GM12875 (cell line): ENCODE results near the gene ARMH1.

Experiments used
- H3K4me3 ChIP-seq: one replicate; pipeline ENCODE4 v1.5.1; 2011; ENCODE audit warnings: low read depth, low read length, control low read depth
- TF ChIP-seq, protein P1 (sequence below): IDR thresholded peaks from 2 replicates; pipeline ENCODE4 v1.5.1; 2011; ENCODE audit warnings: low read depth, mild to moderate bottlenecking, control low read depth, inconsistent platforms, low read length, moderate library complexity, borderline replicate concordance; ENCODE audit not compliant: insufficient read depth

Gene ARMH1

DNA sequence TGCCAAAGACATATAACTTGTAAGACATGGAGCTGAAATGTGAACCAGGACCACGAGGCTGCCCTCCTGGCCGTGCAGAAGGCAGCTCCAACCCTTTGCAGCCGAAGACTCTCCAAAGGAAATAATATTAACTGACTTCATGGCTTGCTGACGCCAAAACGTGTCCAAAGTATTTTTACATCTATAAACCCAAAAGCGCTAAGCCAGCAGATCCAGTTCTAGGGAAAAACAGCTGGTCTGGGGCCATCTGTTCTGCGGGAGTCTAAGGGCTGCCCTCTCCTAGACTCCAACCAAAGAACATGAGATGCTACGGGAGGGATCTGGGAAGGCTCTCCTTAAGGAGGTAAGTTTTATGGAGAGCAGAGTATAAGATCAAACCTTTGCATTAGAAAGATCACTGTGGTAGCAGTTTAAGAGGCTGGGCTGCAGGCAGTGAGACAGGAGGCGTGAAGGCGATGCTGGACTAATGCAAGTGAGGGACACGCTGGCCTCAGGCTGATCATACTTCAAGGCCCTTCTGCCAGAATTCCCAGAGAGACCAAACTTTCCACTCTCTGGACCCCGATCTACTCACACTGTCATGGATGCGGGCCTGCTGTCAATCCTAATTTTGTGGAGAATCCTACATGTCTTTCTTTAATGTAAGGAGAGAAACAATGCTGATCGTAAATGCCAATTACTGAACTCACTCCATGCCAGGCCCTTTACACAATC lies 1.4 kb upstream of the ARMH1 start:
- TF ChIP-seq, protein P1, sequence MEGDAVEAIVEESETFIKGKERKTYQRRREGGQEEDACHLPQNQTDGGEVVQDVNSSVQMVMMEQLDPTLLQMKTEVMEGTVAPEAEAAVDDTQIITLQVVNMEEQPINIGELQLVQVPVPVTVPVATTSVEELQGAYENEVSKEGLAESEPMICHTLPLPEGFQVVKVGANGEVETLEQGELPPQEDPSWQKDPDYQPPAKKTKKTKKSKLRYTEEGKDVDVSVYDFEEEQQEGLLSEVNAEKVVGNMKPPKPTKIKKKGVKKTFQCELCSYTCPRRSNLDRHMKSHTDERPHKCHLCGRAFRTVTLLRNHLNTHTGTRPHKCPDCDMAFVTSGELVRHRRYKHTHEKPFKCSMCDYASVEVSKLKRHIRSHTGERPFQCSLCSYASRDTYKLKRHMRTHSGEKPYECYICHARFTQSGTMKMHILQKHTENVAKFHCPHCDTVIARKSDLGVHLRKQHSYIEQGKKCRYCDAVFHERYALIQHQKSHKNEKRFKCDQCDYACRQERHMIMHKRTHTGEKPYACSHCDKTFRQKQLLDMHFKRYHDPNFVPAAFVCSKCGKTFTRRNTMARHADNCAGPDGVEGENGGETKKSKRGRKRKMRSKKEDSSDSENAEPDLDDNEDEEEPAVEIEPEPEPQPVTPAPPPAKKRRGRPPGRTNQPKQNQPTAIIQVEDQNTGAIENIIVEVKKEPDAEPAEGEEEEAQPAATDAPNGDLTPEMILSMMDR: no peak
- peak overlapping the region; percentile 80 for H3K4me3 ChIP-seq

DNA sequence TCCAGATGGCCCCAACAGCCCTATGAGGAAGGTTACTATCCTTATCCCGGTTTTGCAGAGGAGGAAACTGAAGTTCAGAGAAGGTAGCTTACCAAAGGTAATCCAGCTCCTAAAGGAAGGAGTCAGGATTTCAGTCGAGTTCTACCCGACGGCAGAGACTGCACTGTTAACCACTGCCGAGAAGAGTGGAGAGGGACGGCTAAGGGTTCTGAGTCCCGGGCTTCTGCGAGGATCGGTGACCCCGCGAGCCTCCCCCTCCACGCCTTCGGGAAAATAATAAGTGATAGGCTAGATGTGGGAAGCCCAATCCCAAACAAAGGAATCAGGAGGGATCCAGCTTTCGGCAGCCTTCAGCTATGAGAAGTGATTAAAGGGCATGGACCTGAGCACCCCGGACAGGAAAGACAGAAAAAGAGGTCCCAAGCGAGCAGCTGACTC lies 820 bp upstream of the ARMH1 start:
- TF ChIP-seq, protein P1: no peak

DNA sequence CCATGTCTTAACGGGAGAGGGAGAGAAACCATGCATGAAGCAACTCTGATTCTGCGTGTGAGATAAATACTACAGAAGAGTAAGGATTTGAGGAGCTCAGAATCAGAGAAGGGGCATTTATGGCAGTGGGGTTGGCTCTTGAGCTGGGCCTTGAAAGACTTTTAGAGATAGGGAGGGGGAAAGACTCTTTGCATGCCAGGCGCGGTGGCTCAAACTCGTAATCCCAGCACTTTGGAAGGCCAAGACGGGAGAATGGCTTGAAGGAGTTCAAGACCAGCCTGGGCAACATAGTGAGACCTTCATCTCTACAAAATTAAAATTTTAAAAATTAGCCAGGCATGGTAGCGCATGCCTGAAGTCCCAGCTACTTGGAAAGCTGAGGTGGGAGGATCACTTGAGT lies 672 bp downstream of the ARMH1 start:
- peak overlapping the region; percentile 63 for H3K4me3 ChIP-seq
- TF ChIP-seq, protein P1: no peak

More for the DNA sequence above, 820 bp upstream of the ARMH1 start:
- H3K4me3 ChIP-seq: peak overlapping the region; percentile 80

DNA sequence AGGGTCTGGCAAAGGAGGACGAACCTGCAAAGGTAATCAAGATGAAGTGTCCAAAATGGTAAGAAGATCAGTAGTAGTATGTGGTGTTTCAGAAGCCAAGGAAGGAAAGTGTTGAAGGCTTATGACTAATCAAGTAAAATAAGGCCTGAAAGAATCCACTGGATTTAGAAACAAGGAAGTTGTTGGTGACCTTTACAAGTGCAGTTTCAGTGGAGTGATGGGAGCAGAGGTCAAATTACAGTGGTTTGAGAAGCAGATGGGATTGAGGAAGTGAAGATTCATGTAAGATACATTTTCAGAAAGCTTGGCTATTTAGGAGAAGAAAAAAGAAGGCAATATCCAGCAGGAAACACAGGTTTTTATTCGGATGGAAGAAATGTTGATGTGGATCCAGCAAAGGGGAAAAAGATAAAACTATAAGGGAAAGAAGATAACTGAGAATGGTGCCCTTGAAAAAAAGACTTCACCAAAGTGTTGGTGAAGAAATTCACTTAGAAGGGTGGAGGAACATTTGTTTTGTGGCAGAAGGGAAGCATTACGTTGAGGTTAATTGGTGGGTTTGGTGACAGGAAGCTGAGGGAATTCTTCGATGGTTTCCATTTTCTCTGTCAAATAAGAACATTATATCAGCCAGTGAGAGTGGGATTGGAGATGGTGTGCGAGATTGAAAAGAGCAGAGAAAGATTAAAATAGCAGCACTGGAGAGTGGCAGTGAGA lies 2.1 kb downstream of the ARMH1 start:
- TF ChIP-seq, protein P1: no peak
- no peak overlapping the region for H3K4me3 ChIP-seq

DNA sequence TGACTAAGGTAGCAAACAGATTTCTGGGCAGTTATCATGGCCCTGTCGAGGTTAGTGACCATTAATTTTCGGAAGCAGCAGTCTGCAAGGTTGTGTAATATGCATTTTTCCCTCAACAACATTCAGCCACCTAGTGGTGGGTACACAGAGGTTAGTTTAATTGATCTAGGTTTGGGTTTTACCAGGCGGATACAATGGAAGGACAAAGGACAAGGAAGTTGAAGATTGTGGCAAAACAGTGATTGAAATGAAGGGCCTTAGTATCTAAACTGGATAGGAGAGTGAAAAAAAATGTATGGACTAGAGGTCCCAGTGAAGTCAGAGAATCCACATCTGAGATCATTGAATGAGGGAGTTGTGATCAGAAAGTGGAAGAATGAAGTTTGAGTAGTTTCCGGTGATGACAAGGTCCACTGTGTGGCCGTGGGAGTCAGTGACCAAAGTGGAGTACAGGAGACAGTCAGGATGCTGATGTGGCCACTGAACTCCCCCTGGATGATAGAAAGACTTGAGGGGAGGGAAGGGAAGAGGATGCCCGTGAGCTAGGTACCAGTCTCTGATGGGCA lies 2.8 kb downstream of the ARMH1 start:
- TF ChIP-seq, protein P1: peak; percentile 53; the same call in 1 of the 2 replicates
- H3K4me3 ChIP-seq: no peak overlapping the region

DNA sequence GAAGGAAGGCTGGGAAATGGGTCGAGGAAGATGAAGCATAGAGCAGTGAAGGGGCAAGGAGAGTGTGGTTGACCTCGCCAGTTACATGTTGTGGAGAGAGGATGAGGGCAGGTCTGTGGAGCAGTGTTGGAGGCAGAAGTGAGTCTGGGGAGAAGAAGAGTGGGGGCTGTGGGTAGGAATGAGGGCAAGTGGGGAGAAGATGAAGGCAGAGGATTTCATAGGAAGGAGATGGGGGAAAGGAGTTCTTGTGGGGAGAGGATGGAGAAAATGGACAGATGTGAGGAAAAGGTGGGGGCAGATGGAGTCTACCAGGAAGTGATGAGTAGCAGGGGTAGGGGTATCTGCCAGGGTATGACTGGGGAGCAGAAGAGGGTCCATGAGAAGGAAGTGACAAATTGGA lies 3.6 kb downstream of the ARMH1 start:
- TF ChIP-seq, protein P1: no peak
- H3K4me3 ChIP-seq: no peak overlapping the region
